Testis (tissue), 2 donors: ENCODE data around the gene PINK1.

Source experiments
- POLR2A ChIP-seq: fragments of 450-650 bp; IDR thresholded peaks from one replicate; pipeline ENCODE4 v1.6.1; 2017; ENCODE audit warnings: antibody characterized with exemption, mild to moderate bottlenecking, moderate library complexity
- TF ChIP-seq, protein P1 (sequence below), 3 experiments: fragments of 450-650 bp in 2 of 3; fragments of 200-600 bp in 1 of 3; sonication (generic) in 1 of 3; IDR thresholded peaks; one replicate each; pipeline ENCODE4 v1.5.1; 2016 to 2019; ENCODE audit warnings: antibody characterized with exemption in 3 of 3, mild to moderate bottlenecking in 2 of 3, moderate library complexity in 1 of 3

DNA sequence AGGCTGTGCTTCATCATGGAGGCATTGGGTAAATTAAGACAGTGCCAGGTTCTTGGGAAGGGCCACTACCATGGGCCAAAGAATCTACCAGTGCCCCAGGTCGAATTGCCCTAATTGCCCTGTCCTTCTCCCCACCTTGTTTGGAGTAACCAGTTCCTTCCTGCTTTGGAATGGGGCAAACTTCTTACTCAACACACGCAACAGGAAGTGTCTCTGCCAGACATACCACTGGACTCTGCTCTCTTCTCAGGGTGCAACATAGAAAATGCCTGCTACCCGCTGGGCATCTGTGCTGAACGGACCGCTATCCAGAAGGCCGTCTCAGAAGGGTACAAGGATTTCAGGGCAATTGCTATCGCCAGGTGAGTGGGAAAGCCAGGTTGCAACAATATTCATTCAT lies 28.6 kb upstream of the PINK1 start:
- TF ChIP-seq, protein P1, sequence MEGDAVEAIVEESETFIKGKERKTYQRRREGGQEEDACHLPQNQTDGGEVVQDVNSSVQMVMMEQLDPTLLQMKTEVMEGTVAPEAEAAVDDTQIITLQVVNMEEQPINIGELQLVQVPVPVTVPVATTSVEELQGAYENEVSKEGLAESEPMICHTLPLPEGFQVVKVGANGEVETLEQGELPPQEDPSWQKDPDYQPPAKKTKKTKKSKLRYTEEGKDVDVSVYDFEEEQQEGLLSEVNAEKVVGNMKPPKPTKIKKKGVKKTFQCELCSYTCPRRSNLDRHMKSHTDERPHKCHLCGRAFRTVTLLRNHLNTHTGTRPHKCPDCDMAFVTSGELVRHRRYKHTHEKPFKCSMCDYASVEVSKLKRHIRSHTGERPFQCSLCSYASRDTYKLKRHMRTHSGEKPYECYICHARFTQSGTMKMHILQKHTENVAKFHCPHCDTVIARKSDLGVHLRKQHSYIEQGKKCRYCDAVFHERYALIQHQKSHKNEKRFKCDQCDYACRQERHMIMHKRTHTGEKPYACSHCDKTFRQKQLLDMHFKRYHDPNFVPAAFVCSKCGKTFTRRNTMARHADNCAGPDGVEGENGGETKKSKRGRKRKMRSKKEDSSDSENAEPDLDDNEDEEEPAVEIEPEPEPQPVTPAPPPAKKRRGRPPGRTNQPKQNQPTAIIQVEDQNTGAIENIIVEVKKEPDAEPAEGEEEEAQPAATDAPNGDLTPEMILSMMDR (IDR thresholded peaks at IDR 0.05) = no peak
- TF ChIP-seq POLR2A = no peak
